Tongue (tissue), 2 donors: ENCODE measurements around the gene CRX. TPM values are rescaled to one million over a fixed set of nuclear protein-coding genes. Genes with fewer than 3 reads are reported as not detected.
A peak's percentile ranks its signal among the peaks of the same experiment; 100 is the strongest.
"Not testable (repeated sequence)": the region's sequence is repeated elsewhere in the genome, so short reads cannot be mapped to it uniquely, and the experiment has no call there.

Experiments
- DNase-seq: peaks from one replicate; pipeline ENCODE4 v3.0.0-alpha.2; 2015
- total RNA-seq: library from RNA; depleted of rRNA; stranded (reverse); fragments of >200 nt; gene quantifications from one replicate; pipeline ENCODE4 v1.2.3, GENCODE V29; 2014

CRX gene
- total RNA-seq, 1 donor from 2014 or later, result not detected

GRCh38 chr19:47804451-47804850 lies 17.3 kb upstream of the CRX start, which contains the start of gene TPRX1:
TPRX1 (minus strand) TSS chr19:47804551; CDS start chr19:47804539, 12 bp downstream.
- not testable (repeated sequence) for DNase-seq

DNA sequence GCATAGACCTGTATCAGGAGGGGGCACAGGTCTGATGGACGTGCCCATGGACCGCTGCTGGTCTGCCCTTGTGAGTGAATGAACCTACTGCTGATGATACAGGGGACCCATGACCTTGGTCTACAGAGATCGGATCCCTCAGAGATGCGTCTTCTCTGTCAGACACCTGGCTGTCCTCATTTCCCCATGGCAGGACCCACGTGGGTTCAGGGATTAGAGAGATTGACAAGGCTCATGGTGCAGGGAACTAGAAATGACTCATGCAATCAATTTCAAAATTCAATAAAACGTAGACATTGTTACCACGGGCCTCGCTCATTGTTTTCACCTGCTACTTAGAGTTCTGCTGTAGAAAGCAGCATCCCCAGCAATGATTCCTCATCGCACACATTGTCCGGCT lies 16.4 kb upstream of the CRX start:
- DNase-seq, result no peak

DNA sequence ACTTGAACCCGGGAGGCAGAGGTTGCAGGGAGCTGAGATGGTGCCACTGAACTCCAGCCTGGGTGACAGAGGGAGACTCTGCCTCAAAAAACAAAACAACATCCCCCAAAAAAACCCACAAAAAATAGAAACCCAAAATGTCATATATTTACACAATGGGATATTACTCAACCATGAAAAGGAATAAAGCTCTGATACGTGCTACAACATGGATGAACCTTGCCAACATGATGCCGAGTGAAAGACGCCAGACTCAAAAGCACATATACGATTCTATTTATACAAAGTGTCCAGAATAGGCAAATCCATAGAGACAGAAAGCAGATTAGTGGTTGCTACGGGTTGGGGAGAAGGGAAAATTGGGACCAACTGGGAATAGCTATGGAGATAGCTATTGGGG lies 15.3 kb upstream of the CRX start:
- no peak for DNase-seq

DNA sequence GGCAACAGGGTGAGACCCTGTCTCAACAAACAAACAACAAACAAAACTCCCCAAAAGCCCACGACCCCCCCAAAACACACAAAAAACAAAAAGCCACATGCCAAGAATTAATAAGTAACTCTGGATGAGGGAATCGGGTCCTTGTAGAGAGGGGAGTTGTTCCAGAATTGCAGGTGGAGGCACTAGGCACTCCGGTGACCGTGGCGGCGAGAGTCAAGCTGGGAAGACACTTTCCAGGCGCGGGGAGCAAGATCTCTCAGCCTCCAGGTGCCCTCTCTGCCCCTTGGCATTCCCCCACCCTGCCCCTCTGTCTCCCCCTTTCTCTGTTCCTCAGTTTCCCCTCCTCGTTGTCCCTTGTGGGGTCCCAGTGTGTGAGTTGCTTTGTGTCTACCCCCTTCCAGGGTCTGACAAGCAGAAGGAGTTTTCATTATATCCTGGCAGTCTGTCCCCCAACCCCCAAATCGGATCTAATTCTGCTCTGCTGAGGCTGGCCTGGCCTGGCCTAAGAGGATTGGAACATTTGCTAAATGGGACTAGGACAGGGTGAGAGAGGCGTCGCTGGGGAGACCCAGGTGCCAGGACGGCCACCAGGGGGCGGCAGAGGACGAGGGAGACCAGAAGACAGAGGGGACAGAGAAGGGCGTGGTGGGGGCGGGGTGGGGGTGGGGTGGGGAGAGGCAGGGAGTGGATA lies 8.3 kb upstream of the CRX start:
- DNase-seq, result peak; percentile 87

DNA sequence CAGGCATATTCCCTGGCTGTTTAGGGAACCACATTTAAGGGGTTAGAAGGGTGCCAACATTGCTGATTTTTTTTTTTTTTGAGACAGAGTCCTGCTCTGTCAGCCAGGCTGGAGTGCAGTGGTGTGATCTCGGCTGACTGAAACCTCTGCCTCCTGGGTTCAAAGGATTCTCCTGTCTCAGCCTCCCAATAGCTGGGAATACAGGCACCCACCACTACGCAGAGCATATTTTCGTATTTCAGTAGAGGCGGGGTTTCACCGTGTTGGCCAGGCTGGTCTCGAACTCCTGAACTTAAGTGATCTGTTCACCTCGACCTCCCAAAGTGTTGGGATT lies 7.8 kb upstream of the CRX start:
- no peak for DNase-seq

DNA sequence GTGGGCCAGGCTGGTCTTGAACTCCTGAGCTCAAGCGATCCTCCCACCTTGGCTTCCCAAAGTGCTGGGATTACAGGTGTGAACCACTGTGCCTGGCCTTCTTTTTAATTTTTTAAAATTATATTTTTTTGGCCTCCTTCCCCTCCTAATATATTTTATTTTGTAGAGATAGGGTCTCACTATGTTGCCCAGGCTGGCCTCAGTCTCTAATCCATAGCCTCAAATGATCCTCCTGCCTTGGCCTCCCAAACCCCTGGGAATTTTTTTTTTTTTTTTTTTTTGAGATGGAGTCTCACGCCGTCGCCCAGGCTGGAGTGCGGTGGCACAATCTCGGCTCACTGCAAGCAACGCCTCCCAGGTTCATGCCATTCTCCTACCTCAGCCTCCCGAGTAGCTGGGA lies 5.5 kb upstream of the CRX start:
- DNase-seq, result not testable (repeated sequence)

DNA sequence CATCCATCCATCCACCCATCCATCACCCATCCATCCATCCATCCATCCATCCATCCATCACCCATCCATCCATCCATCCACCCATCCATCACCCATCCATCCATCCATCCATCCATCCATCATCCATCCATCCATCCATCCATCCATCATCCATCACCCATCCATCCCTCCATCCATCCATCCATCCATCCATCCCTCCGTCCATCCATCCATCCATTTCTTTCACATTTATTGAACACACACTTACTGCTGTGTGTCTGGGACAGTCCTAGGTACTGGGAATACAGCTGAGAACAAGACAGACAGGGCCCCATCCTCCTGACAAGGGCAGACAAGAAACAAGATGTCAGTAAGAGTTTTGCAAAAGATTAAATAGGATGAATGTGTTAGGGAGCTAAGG lies 3.5 kb upstream of the CRX start:
- not testable (repeated sequence) for DNase-seq

GRCh38 chr19:47819858-47820257 lies 1.9 kb upstream of the CRX start:
- DNase-seq, result no peak

DNA sequence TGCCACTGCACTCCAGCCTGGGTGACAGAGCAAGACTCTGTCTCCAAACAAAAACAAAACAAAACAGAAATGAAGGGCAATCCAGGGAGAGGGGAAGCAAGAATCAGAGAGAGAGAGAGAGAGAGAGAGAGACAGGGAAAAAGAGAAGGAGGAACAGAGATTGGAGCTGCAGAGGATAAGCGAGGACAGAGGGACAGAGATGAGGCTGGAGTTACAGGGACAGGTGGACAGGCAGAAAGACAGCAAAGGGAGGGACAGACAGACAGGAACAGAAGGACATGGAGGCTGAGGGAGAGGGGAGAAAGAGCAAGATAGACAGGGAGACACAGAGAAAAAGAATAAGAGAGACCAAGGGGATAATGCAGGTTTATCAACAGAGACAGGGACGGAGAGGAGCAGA lies 1.3 kb upstream of the CRX start:
- no peak for DNase-seq

DNA sequence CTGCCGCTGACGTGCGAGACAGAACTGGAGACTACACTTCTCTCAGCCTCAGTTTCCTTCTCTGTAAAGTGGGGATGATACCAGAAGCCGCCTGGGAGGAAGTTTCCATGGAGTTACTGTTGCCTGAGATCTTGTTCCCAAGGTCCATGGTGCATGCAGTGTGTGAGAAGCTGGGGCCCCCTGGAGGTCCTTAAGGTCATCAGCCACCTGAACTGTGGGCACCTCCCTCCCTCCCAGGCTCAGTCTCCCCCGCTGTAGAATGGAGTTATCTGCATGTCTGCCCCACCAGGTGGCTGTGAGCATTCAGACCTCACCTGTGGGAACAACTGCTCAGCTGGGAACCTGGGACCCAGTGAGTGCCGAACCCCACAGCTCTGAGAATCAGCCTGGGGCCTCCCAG lies 2.7 kb downstream of the CRX start:
- DNase-seq, result no peak

DNA sequence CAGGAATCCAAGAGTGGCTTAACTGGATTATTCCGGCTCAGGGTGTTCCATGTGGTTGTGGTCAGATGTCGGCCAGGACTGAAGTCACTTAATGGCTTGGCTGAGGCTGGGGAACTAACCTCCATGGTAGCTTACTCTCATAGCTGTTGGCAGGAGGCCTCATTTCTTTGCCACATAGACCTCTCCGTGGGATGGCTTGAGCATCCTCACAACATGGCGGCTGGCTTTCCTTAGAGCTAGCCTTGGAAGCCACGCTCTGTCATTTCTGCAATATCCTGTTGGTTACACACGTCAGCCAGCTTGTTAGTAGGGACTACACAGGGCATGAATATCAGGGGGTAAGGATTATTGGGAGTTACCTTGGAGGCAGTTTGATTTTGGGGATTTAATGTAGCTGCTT lies 5.1 kb downstream of the CRX start:
- DNase-seq, result no peak

- no peak for DNase-seq
These were observed 11.0 kb downstream of the CRX start for GRCh38 chr19:47832723-47833122.

- no peak for DNase-seq
These were observed 14.3 kb downstream of the CRX start for GRCh38 chr19:47836038-47836437.

DNA sequence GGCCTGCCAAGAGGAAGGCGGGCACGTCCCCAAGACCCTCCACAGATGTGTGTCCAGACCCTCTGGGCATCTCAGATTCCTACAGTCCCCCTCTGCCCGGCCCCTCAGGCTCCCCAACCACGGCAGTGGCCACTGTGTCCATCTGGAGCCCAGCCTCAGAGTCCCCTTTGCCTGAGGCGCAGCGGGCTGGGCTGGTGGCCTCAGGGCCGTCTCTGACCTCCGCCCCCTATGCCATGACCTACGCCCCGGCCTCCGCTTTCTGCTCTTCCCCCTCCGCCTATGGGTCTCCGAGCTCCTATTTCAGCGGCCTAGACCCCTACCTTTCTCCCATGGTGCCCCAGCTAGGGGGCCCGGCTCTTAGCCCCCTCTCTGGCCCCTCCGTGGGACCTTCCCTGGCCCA lies 17.7 kb downstream of the CRX start:
- no peak for DNase-seq

DNA sequence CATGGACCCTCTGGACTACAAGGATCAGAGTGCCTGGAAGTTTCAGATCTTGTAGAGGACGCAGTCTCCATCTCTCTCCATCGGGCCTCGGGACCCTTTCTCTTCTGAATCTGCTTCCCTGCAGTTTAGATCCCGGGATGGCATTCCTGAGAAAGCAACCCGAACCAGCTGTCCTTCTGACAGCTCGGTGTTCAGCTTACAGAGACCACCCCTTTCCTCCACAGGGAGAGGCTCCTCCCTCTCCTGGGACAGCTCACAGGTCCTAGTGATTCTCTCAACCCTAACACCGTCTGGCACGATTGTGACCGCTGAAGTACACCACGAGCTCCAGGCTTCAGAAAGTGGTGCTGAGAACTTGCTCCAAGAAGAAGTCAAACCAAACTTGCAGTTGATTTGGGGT lies 18.2 kb downstream of the CRX start:
- peak; percentile 19 for DNase-seq

GRCh38 chr19:47842941-47843340 lies 21.2 kb downstream of the CRX start:
- DNase-seq, result no peak

GRCh38 chr19:47848425-47848822 lies 26.7 kb downstream of the CRX start:
- no peak for DNase-seq

DNA sequence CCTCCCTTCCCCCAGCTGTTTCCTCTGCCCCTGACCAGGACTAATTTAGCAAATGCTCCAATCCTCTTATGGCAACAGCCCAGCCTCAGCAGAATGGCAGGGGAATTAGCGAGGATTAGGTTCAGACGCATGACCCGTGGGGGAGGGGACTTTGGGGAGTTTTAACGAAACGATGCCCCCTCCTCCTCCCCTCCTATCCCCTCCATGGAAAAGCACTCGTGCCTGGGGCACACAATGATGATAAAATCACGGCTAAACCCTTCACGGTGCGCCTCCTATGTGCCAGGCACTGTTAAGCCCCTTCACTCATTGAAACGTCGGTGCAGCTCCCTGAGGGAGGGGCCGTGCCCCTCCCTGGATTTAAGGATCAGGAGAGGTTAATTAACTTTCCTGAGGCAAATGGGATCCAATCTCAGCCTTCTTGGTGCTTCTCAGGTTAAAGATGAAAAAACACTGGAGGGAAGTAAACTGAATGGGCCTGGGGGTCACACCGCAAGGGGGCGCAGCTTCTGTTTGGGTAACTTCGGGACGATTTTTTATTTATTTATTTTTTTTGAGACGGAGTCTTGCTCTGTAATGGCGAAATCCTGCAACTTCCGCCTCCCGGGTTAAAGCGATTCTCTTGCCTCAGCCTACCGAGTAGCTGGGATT lies 27.2 kb downstream of the CRX start:
- DNase-seq, result peak; percentile 84

GRCh38 chr19:47853003-47853402 lies 31.3 kb downstream of the CRX start:
- no peak for DNase-seq

- no peak for DNase-seq
These were observed 32.7 kb downstream of the CRX start for GRCh38 chr19:47854459-47854858.

DNA sequence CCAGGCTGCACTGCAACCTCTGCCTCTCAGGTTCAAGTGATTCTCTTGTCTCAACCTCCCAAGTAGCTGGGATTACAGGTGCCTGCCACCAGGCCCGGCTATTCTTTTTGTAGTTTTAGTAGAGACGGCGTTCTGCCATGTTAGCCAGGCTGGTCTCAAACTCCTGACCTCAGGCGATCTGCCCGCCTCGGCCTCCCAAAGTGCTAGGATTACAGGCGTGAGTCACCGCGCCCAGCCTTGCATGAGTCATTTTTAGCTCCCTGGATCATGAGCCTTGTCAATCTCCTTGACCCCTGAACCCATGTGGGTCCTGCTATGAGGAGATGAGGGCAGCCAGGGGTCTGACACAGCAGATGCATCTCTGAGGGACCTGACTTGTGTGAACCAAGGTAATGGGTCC lies 36.5 kb downstream of the CRX start:
- DNase-seq, result not testable (repeated sequence)

DNA sequence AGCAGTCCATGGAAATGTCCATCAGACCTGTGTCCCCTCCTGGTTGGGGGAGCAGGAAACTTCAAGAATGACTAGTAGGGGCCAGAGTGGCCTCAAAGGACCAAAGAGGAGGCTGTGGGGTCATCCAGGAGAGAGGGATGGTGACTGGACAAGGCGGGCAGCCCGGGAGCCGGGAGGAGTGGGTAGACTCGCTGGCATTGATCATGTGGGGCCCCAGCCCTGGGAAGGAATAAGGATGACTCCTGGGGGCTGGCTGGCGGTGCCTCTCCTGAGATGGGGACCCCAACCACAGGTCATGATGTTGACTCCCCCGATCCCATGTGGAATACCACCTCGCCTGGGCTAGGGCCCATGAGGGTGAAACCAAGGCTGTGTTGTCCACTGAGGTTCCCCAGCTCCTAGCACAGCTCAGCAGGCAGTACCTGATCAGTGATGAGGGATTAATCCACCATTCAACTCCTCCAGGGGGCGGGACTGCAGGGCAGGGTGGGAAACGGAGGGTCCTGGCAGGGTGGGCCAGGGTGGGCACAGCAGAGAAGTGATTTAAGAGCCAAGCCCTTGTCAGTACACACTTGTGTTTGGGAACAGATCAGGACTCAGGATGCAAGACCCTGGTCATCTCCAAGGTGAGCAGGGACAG lies 37.0 kb downstream of the CRX start, which contains the start of gene TPRX2:
TPRX2 (plus strand) TSS at position 590 of the 640 bp plus-strand sequence; CDS start at position 602, 12 bp downstream.
- not testable (repeated sequence) for DNase-seq

DNA sequence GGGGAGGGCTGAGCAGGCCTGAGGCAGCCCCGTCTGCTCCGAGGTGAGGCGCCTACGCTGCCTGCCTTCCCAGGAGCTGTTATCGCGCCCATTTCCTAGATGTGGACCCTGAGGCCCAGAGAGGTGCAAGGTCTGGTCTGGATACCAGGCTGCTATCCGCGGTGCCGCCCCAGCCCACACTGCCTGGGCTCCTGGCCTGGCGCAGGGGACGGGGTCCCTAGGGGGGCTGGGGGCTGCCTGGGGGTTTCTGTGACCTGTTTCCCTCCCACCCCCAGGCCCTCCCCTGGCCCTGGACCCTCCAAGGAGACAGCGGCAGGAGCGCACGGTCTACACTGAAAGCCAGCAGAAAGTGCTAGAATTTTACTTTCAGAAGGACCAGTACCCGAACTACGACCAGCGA lies 38.1 kb downstream of the CRX start:
- DNase-seq, result not testable (repeated sequence)
